SKM-1 treated with dmso at 0.1 percent for 144 hours (cell line): ENCODE results near the gene CUBN.
"Not testable (repeated sequence)": the region's sequence is repeated elsewhere in the genome, so short reads cannot be mapped to it uniquely, and the experiment has no call there.

Source experiments
- DNase-seq: peaks from one replicate; lab custom pipeline; 2025; ENCODE audit not compliant: unreplicated experiment; lab: John Stamatoyannopoulos, UW

CUBN gene

DNA sequence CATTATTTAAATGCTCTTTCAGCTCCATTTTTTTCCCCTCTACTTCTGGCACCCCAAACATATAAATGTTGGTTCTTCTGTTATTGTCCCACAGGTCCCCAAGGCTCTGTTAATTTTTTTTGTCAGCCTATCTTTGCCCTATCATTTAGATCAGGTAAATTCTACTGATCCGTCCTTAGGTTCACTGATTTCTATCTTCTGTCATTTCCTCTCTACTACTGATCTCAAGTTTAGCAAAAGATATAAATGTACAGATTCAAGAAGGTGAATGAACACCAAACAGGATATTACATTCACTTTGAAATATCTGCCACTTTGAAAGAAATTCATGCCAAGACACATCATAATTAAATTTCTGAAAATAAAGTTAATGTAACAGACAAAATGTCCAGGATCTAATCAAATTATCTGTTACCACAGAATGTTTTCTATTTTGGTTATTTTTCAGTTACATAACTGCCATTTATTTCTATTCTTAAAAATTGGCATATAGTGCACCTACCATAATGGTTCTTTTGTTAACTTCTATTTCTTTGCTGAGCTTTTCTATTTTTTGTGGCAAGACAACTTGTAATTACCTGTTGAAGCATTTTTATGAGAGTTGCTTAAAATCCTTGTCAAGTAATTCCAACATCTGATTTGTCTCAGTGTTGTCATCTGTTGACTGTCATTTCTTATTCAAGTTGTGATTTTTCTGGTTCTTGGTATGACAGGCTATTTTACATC lies 12.1 kb upstream of the CUBN start:
- no peak for DNase-seq

DNA sequence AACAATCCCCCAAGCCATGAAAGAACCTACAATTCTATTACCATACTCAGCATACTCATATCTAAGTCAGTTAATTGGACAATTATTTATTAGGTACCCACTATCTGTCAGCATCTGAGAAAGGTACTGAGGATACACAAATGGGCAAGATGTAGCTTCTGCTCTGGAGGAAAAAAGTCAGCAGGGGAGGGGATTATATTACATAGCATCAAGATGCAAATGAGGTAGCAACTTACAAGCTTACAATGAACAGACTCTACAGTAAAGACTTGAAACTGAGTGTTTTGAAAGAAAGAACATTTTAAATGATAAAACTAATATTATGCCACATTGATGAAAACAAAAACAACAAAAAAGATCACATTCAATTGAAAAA lies 10.8 kb upstream of the CUBN start:
- no peak for DNase-seq

DNA sequence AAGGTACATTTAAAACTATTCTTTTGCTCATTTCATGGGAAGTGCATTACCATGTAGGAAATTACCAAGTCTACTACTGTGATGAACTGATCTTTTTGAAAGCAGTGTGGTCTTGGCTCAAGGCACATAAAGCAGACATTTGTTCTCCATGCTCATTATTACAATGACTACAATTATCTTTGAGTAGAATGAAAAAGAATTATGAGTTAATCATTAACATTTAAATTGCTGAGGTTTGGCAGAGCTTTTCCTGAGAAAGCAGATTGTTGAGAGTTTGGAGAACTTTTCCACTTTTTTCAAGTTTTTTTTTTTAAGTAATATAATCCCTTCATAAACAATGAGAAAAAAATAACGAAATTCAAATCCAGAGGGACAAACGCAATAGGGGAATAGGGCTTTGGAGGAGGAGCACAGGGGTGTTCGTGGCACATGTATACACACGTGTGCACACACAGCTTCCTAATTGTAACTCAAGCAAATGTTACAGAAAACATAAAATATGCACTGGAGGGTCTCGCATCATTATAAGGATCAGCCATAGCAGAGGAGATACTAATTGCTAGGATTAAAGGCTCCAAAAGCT lies 8.9 kb upstream of the CUBN start:
- DNase-seq, result no peak

DNA sequence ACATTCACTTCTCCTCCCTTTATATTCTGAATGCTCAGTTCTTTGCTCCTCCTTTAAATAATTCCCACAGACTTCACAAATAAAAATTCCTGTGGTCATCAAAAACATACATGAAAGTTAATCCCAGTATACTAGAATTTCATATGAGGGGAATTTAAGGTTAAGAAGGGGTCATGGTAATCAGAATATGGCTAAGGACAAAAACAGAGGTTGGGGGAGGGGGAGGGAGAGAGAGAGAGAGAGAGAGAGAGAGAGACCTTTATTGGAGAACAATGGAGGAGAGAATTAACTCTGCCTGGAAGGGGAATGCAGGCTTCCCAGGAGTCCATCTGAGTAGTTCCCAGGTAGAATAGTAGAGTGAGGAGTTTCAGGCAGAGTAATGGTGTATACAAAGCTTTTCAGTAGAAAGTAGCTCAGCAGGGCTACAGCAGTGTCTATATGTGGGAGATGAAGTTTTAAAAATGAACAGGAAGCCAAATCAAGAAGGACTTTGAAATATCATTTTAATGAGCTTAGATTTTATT lies 5.2 kb upstream of the CUBN start:
- no peak for DNase-seq

DNA sequence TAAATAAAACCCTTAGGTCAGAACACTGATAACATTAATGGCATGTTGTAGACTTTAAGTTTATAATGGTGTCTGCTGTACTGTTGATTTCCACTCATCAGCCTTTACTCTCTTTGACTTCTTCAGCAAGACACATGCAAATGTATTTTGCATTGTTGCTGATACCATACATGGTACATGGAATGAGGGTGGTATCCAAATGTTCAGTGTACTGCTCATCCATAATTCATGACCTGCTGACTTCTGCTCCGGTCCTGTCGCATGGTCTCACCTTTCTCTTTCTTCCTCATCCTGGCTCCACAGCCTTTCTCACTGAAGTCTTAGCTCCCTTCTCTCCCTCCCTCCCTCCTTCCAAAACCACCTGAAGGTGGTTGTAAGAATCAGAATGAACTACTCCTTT lies 4.7 kb upstream of the CUBN start:
- no peak for DNase-seq

DNA sequence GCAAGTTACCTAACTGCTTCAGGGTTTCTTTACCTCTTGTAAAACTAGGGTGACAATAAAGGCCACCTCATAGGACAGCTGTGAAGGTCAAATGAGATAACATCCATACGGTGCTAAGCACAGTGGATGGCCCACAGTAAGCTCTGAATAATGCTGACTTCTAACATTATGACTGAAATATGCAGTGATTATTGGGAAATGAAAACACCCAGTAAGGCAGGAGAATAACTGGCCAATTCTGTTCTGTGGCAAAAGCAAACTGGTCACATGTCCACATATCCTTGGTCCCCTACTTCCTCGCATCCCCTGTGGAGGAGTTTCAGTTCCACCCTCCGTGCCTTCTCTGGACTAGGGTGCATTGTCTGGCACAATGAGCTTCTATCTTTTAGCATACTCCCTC lies 1.4 kb downstream of the CUBN start:
- DNase-seq, result no peak

DNA sequence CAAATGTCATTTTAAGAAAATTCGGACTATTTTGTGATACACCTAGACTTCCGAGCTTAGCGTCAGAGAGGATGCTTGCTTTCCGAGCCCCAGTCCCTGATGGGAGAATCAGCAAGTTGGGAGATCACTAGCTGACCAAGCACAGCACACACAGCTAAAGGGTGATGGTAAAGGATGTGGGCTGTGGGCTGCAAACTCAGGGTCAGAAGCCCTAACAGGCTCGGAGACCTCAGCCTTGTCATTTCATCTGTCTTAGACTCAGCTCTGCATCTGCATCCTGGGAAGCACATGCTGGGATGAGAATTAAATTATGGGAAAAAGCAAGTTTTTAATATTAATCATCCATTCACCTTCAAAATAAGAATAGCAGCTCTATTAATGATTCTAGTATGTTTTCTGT lies 3.3 kb downstream of the CUBN start:
- DNase-seq, result no peak

DNA sequence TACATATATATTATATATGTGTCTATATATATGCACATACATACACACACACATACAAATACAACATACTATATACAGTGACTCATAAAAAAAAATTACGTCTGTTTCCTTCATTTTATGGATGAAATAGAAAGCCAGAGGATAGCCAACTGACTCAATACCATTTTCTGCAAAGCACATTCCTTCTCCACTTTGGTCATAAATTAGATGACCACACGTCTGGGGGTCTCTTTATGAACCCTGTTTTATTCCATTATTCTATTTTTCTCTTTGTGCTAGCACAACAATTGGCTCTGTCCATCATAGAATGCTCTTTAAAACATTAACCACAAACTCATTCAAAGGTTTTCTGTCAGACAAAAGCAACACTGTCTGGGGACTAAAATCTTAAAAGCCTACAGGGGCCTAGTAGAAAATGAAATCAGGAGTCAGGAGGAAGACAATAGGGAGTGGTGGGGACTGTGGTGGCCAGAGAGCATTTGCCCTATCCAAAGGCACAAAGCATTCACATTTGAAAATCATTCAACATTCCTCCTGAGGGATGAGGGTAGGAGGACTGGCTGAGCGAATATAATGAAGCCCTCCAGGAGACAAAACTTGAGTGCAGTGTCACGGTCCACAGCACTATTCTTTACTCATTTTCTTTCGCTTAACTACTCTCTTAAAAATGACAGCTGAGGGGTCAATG lies 4.3 kb downstream of the CUBN start:
- no peak for DNase-seq

DNA sequence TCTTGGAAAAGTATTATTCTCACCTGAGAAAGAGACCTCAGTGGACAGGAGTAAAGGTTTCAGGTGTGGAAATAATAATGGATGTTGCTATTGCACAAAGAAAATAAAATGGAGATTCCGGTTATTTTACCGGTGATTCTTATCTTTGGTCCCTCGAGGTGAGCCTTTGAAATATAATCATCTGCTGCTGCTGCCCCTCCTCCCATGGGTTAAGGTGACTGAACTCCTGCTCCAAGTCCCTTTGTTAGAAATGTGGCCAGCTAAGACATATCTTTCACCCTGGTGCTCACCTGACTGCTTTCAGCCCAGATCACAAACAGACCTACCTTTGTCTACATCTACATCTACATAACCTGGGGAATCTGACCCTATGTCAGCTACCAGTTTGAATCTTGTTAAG lies 5.7 kb downstream of the CUBN start:
- no peak for DNase-seq

DNA sequence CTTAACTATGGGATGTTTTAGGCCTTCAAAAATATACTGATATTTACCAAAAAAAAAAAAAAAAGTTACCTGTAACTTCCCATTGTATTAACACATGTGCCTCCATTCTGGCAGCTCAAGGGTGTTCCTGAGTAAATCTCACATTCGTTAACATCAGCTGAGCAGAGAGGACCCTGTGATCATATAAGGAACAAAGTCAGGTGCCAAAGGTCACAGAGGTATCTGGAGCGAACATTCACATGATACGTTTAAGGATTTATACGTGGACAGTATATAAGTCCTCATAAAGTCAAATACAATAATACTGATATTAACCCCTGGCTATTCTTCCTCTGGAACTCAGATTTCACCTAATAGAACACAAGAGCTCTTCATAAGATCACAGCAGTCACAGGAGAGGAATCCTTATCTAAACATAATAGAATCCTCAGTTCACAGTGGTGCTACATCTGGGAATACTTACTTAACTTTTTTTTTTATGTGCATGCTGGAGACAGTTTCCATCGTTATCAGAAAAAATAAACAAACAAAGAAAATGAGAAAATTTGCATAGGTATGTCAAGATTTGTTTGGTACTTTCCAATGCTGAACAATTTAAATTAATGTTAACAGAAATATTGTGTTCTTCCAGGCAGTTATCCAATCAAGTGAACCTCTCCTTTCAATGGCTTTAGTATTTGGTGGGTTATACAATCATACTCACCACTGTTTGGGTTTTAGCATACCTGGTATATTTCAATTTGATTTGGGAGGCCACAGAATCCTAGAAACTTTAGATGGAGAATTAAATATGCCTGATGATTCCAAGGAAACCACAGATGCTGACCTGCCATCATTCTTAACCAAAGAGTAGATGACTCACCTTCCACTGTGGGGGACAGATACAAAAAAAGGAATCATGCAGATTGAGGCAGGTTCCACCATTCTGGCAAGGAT lies 6.6 kb downstream of the CUBN start:
- DNase-seq, result no peak

DNA sequence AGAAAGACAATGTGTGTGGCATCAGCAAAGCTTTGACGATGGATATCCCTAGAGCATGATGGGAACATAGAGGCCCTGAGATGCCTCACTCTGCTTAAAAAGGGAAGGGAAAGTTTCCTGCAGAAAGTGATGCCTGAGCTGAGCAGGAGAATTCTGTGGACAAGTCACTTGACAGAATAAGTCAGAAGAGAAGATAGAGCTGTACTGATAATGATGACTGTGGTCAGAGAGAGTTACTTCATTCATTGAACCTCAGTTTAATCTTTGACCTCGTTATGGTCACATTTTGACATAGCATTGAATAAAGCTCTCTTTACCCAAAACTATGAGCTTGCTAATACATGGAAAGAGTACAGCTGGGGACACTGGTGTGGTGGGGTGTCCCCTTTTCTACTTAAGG lies 7.6 kb downstream of the CUBN start:
- no peak for DNase-seq

DNA sequence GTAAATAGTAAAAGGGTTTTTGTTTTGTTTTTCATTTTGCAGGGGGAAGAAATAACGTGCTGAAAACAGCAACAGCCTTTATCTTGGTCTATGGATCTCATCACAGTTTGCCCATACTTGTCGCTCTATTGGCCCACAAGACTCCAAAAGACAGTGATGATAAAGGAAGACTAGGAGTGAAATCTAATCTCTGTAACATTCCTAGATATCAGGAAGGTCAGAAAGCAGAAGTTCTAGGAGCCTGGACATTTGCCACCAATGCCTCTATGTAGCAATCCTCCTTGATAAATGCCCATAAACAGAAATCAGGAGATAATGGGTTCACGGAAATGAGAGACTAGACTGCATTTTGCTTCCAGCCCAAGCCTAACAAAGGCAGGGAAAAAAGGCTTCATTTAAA lies 8.9 kb downstream of the CUBN start:
- DNase-seq, result no peak

DNA sequence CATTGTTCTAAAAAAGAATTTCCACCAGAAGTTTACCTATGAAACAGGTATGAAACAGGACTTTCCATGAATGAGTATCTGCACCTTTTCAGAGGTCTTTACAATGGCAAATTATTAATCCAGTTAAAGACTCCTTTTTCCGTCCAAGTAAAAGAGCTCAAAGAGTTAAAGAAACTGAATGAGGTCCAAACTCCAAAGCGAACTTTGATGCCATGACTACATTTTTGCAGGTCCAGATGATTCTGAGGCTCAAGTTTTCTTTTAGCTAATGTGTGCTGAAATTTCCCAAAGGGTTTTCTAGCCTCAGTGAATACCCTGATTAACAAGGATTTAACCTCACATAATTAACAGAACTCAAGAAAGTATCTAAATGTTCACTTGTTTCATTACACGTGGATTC lies 9.8 kb downstream of the CUBN start:
- DNase-seq, result no peak

DNA sequence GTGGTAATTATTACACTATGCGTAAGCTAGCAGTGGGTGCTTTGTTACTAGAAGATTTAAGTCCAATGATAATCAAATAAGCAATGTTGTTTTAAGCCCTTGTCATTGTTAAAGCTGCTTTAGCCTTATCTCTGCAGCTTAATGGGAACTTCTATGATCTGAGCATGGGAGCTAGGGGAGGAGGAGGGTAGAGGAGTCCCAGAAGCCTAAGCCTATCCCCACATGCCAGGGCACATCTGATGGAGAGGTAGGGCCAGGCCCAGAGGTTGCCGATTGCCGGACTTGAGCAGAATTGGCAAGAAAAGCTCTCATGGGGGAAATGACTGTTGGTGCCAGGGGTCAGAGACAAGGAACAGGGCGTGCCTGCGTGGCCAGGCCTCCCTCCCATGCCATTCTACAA lies 13.4 kb downstream of the CUBN start:
- DNase-seq, result no peak

DNA sequence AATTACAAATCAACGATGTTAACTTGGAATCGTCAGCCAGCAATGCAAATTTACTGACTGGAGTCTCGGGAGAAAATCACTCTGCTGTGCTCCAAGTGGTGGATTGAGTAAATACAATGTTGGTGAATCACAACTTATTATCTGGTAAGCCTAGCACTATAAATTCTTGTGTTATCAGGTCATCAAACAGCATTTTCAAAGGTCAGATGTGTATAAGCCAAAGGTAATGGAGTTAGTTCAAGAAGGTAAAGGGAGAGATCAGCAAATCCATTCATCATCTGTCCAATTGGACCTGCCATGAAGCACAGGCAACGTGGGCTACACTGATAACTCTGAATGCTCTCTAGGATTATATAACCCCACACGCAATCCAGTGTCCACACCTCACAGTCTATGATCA lies 13.9 kb downstream of the CUBN start:
- DNase-seq, result no peak

DNA sequence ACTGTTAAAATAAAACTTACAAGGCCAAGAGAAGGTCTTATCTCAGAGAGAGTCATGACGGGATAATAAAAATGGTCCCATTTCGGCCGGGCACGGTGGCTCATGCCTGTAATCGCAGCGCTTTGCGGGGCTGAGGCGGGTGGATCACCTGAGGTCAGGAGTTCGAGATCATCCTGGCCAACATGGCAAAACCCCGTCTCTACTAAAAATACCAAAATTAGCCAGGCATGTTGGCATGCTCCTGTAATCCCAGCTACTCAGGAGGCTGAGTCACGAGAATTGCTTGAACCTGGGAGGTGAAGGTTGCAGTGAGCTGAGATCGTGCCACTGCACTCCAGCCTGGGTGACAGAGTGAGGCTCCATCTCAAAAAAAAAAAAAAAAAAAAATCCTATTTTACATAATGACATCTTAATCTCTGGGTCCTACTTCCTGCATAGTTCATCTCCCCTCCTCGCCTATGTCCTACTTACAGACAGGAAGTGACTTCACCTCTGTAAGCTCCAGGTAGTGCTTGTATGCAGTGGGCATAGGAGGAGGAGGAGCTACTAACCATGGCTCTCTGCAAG lies 14.7 kb downstream of the CUBN start:
- DNase-seq, result not testable (repeated sequence)

DNA sequence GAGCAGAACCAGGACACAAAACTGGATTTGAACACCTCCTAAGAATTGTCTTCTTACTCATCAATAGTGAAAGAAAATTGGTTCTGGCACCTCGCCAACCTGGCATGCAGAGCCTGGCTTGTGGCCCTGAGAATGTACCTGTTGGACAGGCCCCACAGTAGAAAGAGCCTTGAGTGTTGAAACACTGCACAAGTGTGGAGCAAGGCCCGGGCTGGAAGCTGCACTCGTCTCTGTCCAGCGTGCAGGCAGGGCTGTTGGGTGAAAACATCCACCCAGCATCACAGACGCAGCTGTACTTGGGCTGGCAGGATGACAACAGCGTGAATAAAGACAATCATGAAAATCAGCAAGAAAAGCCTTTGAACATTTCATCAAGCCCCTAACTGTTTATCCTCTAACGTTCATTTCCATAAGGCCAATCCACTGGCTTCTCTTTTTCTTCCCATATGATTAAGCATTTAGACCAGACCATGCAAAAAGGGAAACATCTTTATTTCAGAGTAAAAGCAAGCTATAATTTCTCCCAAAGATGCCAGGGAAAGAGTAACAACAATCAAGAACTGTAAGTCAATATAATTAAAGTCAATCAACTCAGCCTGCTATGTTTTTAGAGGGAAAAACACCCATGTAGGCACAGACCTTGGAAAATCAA lies 15.6 kb downstream of the CUBN start:
- DNase-seq, result no peak

DNA sequence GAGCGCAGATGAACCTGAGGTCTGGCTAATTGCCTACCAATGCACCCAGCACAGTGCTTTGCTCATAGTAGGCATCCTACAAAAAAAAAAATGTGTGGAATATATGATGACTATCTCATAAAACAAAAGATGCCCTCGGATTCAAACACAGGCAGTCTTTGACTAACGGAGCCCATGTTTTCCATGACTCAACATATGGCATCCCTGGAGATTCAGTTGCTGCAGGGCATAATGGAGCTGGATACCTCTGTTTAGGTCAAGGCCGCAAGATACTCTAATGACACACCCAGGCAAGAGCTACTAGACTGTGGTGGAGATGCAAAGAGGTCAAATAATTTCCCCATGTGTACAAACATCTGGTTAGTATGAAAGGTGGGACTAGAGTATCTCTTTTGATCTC lies 16.3 kb downstream of the CUBN start:
- DNase-seq, result no peak

DNA sequence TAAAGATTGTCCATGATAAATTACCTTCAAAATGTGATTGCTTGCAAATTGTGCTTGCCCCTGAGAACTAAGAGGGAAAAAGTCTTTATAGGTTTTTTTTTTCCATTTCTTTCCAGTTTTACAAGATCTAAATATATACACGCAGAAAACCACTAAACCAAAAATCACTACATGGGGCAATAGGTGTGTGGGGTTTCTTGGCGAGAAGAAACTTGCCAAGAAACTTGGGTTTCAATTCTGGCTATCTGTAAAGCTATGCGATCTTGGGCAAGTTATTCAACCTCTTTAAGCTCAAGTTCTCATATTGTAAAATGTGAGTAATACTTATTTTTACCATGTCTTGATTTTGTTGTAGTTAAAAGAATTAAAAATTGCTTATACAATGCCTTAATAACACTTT lies 17.0 kb downstream of the CUBN start:
- no peak for DNase-seq

DNA sequence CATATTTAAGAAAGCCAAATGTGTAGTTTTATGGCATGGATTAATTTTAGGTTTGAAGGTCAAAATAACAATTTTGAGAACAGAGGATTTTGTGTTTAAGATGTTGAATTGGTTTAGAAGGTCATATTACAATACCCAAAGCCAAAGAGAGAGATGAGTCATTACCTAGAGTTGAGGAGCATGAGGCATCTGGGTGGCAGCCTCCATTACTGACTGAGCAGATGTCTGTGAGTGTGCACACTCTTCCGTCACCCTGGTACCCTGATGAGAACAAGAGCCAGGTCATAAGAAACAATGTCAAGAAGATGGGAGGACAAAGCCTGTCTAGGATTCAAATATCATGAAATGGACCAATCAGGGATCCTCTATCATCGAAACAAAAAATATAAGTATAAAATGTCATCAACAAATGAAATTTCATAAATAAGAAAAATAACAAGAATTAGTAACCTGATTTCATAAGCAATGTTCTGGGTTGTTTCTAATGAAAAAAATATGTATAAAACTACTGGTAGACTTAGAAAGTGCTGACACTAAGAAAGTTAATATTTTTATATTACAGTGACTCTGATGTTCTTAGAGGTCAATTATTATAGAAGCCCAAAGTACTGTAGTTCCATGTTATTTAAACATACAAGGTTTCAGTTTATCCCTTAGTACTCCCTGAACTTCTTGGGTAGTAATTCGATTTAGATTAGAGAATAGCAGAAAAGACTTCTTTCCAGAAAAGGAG lies 20.0 kb downstream of the CUBN start:
- DNase-seq, result no peak
